ENCODE results near the gene ZNF432.
A peak's percentile ranks its signal among the peaks of the same experiment; 100 is the strongest.

- TF ChIP-seq CTCF (IDR thresholded peaks at IDR 0.05) (no peak), POLR2A (IDR thresholded peaks at IDR 0.05; ENCODE audit: low read length) (peak; percentile 40; the same call in 1 of the 2 replicates), REST (IDR thresholded peaks at IDR 0.05) (no peak), BCL3 (IDR thresholded peaks at IDR 0.05) (no peak), CEBPB (IDR thresholded peaks at IDR 0.05) (no peak)
These were observed at the start of gene ZNF432 for GRCh38 chr19:52048555-52049501.
